H9 (cell line): ENCODE results near the gene DEFB132. TPM values are rescaled to one million over a fixed set of nuclear protein-coding genes. Genes with fewer than 3 reads are reported as not detected.

ENCODE experiments used
- DNase-seq: peaks from one replicate; pipeline ENCODE4 v3.0.0-alpha.2; 2017
- H2AFZ ChIP-seq: one replicate; pipeline ENCODE4 v1.6.1; 2013; ENCODE audit warnings: mild to moderate bottlenecking, low read length, control low read depth, moderate library complexity
- H2AK5ac ChIP-seq: 2 replicates; pipeline ENCODE4 v1.6.1; 2013; ENCODE audit warnings: low read length, control low read depth, mixed read lengths; ENCODE audit not compliant: insufficient read length
- H2BK120ac ChIP-seq: one replicate; pipeline ENCODE4 v1.6.1; 2013; ENCODE audit warnings: low read depth, mild to moderate bottlenecking, low read length, control low read depth, inconsistent platforms; ENCODE audit not compliant: poor library complexity, severe bottlenecking
- H2BK12ac ChIP-seq: 2 replicates; pipeline ENCODE4 v1.6.1; 2013; ENCODE audit warnings: low read length, control low read depth, mixed read lengths, low read depth; ENCODE audit not compliant: insufficient read length
- H2BK15ac ChIP-seq: 2 replicates; pipeline ENCODE4 v1.6.1; 2013; ENCODE audit warnings: low read depth, low read length, control low read depth
- H2BK20ac ChIP-seq: one replicate; pipeline ENCODE4 v1.6.1; 2013; ENCODE audit warnings: low read depth, mild to moderate bottlenecking, low read length, control low read depth, inconsistent platforms; ENCODE audit not compliant: poor library complexity, severe bottlenecking
- H2BK5ac ChIP-seq: 2 replicates; pipeline ENCODE4 v1.6.1; 2013; ENCODE audit warnings: low read length, control low read depth, mixed read lengths; ENCODE audit not compliant: insufficient read length
- H3K14ac ChIP-seq: 2 replicates; pipeline ENCODE4 v1.6.1; 2013; ENCODE audit warnings: low read length, control low read depth; ENCODE audit not compliant: insufficient read depth
- H3K18ac ChIP-seq: 2 replicates; pipeline ENCODE4 v1.6.1; 2013; ENCODE audit warnings: low read depth, mild to moderate bottlenecking, mixed read lengths, low read length, control low read depth; ENCODE audit not compliant: insufficient read length
- H3K23ac ChIP-seq: 2 replicates; pipeline ENCODE4 v1.6.1; 2013; ENCODE audit warnings: low read length, control low read depth, mixed read lengths, low read depth; ENCODE audit not compliant: insufficient read length
- H3K23me2 ChIP-seq: 2 replicates; pipeline ENCODE4 v1.6.1; 2013; ENCODE audit warnings: low read depth, mild to moderate bottlenecking, mixed read lengths, low read length, control low read depth; ENCODE audit not compliant: insufficient read length, poor library complexity, severe bottlenecking
- H3K27ac ChIP-seq: 2 replicates; pipeline ENCODE4 v1.5.1; 2013; ENCODE audit warnings: low read length, control low read depth, mixed read lengths, low read depth; ENCODE audit not compliant: insufficient read length
- H3K27me3 ChIP-seq: 2 replicates; pipeline ENCODE4 v1.6.1; 2013; ENCODE audit warnings: low read length, control low read depth, inconsistent platforms; ENCODE audit not compliant: insufficient read depth
- H3K4ac ChIP-seq: 2 replicates; pipeline ENCODE4 v1.6.1; 2013; ENCODE audit warnings: low read depth, mild to moderate bottlenecking, control low read depth, inconsistent platforms, low read length, moderate library complexity
- H3K4me1 ChIP-seq: 2 replicates; pipeline ENCODE4 v1.6.1; 2013; ENCODE audit warnings: low read length, control low read depth, inconsistent platforms; ENCODE audit not compliant: insufficient read depth
- H3K4me2 ChIP-seq: 2 replicates; pipeline ENCODE4 v1.6.1; 2013; ENCODE audit warnings: low read length, control low read depth, mixed read lengths; ENCODE audit not compliant: insufficient read length, insufficient read depth
- H3K56ac ChIP-seq: 2 replicates; pipeline ENCODE4 v1.6.1; 2013; ENCODE audit warnings: low read depth, mild to moderate bottlenecking, mixed read lengths, low read length, control low read depth; ENCODE audit not compliant: insufficient read length
- H3K79me1 ChIP-seq: 2 replicates; pipeline ENCODE4 v1.6.1; 2013; ENCODE audit warnings: low read depth, mild to moderate bottlenecking, moderate library complexity, low read length, control low read depth, inconsistent platforms; ENCODE audit not compliant: insufficient read depth, poor library complexity, severe bottlenecking
- H3K79me2 ChIP-seq: 2 replicates; pipeline ENCODE4 v1.6.1; 2013; ENCODE audit warnings: low read length, control low read depth, inconsistent platforms; ENCODE audit not compliant: insufficient read depth
- H3K9ac ChIP-seq: 2 replicates; pipeline ENCODE4 v1.6.1; 2013; ENCODE audit warnings: low read length, control low read depth, mixed read lengths; ENCODE audit not compliant: insufficient read length; ENCODE audit errors: extremely low read depth
- H3K9me3 ChIP-seq: one replicate; pipeline ENCODE4 v1.6.1; 2013; ENCODE audit warnings: low read depth, low read length, inconsistent platforms; ENCODE audit not compliant: control insufficient read depth
- H3T11ph ChIP-seq: one replicate; pipeline ENCODE4 v1.6.1; 2013; ENCODE audit warnings: mild to moderate bottlenecking, low read length, control low read depth, inconsistent platforms
- H4K20me1 ChIP-seq: one replicate; pipeline ENCODE4 v1.6.1; 2013; ENCODE audit not compliant: control insufficient read depth, insufficient read length, insufficient read depth
- H4K5ac ChIP-seq: 2 replicates; pipeline ENCODE4 v1.6.1; 2013; ENCODE audit warnings: low read depth, mild to moderate bottlenecking, mixed read lengths, low read length, control low read depth; ENCODE audit not compliant: insufficient read length
- H4K8ac ChIP-seq: replicated peaks from 2 replicates; pipeline ENCODE4 v1.6.1; 2013; ENCODE audit warnings: low read length, control low read depth, mixed read lengths, low read depth; ENCODE audit not compliant: insufficient read length
- H4K91ac ChIP-seq: 2 replicates; pipeline ENCODE4 v1.6.1; 2013; ENCODE audit warnings: low read depth, mild to moderate bottlenecking, moderate library complexity, mixed read lengths, low read length, control low read depth; ENCODE audit not compliant: insufficient read length
- H3K27ac Mint-ChIP-seq, 3 experiments: 2 replicates in 2 of 3; 3 replicates in 1 of 3; pipeline ENCODE4 v1.8.0; 2020 to 2021; ENCODE audit warnings: mixed read lengths in 3 of 3, mild to moderate bottlenecking in 1 of 3, moderate library complexity in 1 of 3
- H3K27me3 Mint-ChIP-seq: 2 replicates; pipeline ENCODE4 v1.8.0; 2021; ENCODE audit warnings: low read depth, mild to moderate bottlenecking, moderate library complexity, mixed read lengths
- H3K36me3 Mint-ChIP-seq, 3 experiments: 2 replicates in 2 of 3; 3 replicates in 1 of 3; pipeline ENCODE4 v1.8.0; 2020 to 2021; ENCODE audit warnings: low read depth in 3 of 3, mixed read lengths in 3 of 3; ENCODE audit not compliant: insufficient read depth in 1 of 3
- H3K4me1 Mint-ChIP-seq, 2 experiments: 2 replicates each; pipeline ENCODE4 v1.8.0; 2020; ENCODE audit warnings: mixed read lengths in 2 of 2
- H3K4me3 Mint-ChIP-seq, 2 experiments: 2 replicates in 1 of 2; 3 replicates in 1 of 2; pipeline ENCODE4 v1.8.0; 2020 to 2021; ENCODE audit warnings: mild to moderate bottlenecking in 2 of 2, mixed read lengths in 2 of 2, moderate library complexity in 1 of 2
- H3K9me3 Mint-ChIP-seq, 2 experiments: 2 replicates in 1 of 2; 3 replicates in 1 of 2; pipeline ENCODE4 v1.8.0; 2020; ENCODE audit warnings: mild to moderate bottlenecking in 2 of 2, mixed read lengths in 2 of 2, moderate library complexity in 1 of 2
- WGBS: extraction: QIAGEN DNeasy Blood & Tissue Kit; methylation state at CpG from one replicate; pipeline ENCODE4 v1.1.7; 2013; ENCODE audit warnings: missing lambda C conversion rate, low lambda C conversion rate, mixed read lengths; ENCODE audit not compliant: insufficient read length; ENCODE audit errors: extremely low coverage; 5-methylcytosine and 5-hydroxymethylcytosine counted together
- total RNA-seq: library from RNA; stranded (reverse); gene quantifications from 2 replicates; pipeline ENCODE4 v1.2.1, GENCODE V29; 2021
- TF ChIP-seq, protein P1 (sequence below): fragments of 200-600 bp; sonication (generic); conservative IDR thresholded peaks from 3 replicates; pipeline ENCODE4 v1.8.0; 2021; ENCODE audit warnings: antibody characterized with exemption, mild to moderate bottlenecking

The DEFB132 gene
- total RNA-seq, 1 experiment from 2014 or later: not detected

GRCh38 chr20:258269-258858 is 840 bp downstream of the DEFB132 start:
- peaks cover 0 to 2% of the 10 kb centered on the region in 2 experiments; a peak in 1 of 5 replicates for H3K9me3 Mint-ChIP-seq

More at GRCh38 chr20:258269-258858, 840 bp downstream of the DEFB132 start:
- Histone ChIP-seq H3K4me1 (no peaks in the 10 kb centered on the region), H2BK120ac (no peak overlapping the region), H2BK12ac (no peak overlapping the region), H3K56ac (no peak overlapping the region), H2AK5ac (no peak overlapping the region), H3K9me3 (no peaks in the 10 kb centered on the region), H3K18ac (no peak overlapping the region), H2BK5ac (no peak overlapping the region), H3K4ac (no peak overlapping the region), H2BK20ac (no peak overlapping the region), H3K79me1 (no peaks in the 10 kb centered on the region), H4K5ac (no peak overlapping the region), H4K20me1 (peaks cover 2% of the 10 kb centered on the region), H3K27me3 (peaks cover 36% of the 10 kb centered on the region), H2AFZ (no peak overlapping the region), H3K23me2 (no peaks in the 10 kb centered on the region), H4K8ac (no peak overlapping the region), H3T11ph (no peak overlapping the region), H3K4me2 (no peak overlapping the region), H2BK15ac (no peak overlapping the region), H4K91ac (no peak overlapping the region), H3K27ac (no peak overlapping the region), H3K79me2 (no peaks in the 10 kb centered on the region), H3K14ac (no peak overlapping the region), H3K9ac (no peak overlapping the region), H3K23ac (no peak overlapping the region)
- DNase-seq: no peak
- whole genome bisulfite sequencing: no CpG with 5 or more reads among the region's 4 CpGs
- no peak overlapping the region for H3K4me3 Mint-ChIP-seq
- no peaks in the 10 kb centered on the region for H3K36me3 Mint-ChIP-seq
- H3K4me1 Mint-ChIP-seq: peaks cover 2 to 3% of the 10 kb centered on the region in 2 experiments; a peak in 3 of 4 replicates
- H3K27ac Mint-ChIP-seq: no peak overlapping the region
- peaks cover 96% of the 10 kb centered on the region for H3K27me3 Mint-ChIP-seq
- TF ChIP-seq, protein P1, sequence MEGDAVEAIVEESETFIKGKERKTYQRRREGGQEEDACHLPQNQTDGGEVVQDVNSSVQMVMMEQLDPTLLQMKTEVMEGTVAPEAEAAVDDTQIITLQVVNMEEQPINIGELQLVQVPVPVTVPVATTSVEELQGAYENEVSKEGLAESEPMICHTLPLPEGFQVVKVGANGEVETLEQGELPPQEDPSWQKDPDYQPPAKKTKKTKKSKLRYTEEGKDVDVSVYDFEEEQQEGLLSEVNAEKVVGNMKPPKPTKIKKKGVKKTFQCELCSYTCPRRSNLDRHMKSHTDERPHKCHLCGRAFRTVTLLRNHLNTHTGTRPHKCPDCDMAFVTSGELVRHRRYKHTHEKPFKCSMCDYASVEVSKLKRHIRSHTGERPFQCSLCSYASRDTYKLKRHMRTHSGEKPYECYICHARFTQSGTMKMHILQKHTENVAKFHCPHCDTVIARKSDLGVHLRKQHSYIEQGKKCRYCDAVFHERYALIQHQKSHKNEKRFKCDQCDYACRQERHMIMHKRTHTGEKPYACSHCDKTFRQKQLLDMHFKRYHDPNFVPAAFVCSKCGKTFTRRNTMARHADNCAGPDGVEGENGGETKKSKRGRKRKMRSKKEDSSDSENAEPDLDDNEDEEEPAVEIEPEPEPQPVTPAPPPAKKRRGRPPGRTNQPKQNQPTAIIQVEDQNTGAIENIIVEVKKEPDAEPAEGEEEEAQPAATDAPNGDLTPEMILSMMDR: no peak
